Muscle layer of duodenum (tissue), 2 donors: ENCODE results near the gene LEMD3.

ENCODE experiments used
- H3K27ac ChIP-seq: one replicate; pipeline ENCODE4 v1.7.0; 2013; ENCODE audit warnings: mild to moderate bottlenecking, low read length
- H3K27me3 ChIP-seq: one replicate; pipeline ENCODE4 v1.7.0; 2013; ENCODE audit warnings: low read depth, mild to moderate bottlenecking, control low read depth, low read length
- H3K36me3 ChIP-seq, 2 donors: one replicate each; pipeline ENCODE4 v1.7.0; 2013; ENCODE audit warnings: low read length in 2 of 2, control low read depth in 1 of 2, mild to moderate bottlenecking in 1 of 2; ENCODE audit not compliant: insufficient read depth in 2 of 2, control insufficient read depth in 1 of 2
- H3K4me1 ChIP-seq, 2 donors: one replicate each; pipeline ENCODE4 v1.7.0; 2013; ENCODE audit warnings: low read length in 2 of 2, mild to moderate bottlenecking in 2 of 2, control low read depth in 1 of 2, moderate library complexity in 1 of 2; ENCODE audit not compliant: insufficient read depth in 2 of 2, control insufficient read depth in 1 of 2
- H3K4me3 ChIP-seq, 2 donors: one replicate each; pipeline ENCODE4 v1.7.0; 2013; ENCODE audit warnings: low read length in 2 of 2, low read depth in 1 of 2, mild to moderate bottlenecking in 1 of 2
- H3K9me3 ChIP-seq, 2 donors: one replicate each; pipeline ENCODE4 v1.7.0; 2013; ENCODE audit warnings: low read length in 2 of 2, control low read depth in 1 of 2, mild to moderate bottlenecking in 1 of 2; ENCODE audit not compliant: control insufficient read depth in 1 of 2
- donor health status: healthy.

LEMD3 gene

GRCh38 chr12:65170209-65170881 lies 962 bp downstream of the LEMD3 start:
- peak overlapping the region; percentile 92 for H3K27ac ChIP-seq
- peak overlapping the region; percentile 91 to 93 for H3K4me3 ChIP-seq
- peaks cover 21 to 33% of the 10 kb centered on the region in 2 donors for H3K4me1 ChIP-seq
- H3K36me3 ChIP-seq = peaks cover 0 to 3% of the 10 kb centered on the region in 2 donors
- no peaks in the 10 kb centered on the region for H3K27me3 ChIP-seq
- no peaks in the 10 kb centered on the region for H3K9me3 ChIP-seq

- H3K27me3 ChIP-seq = no peaks in the 10 kb centered on the region
- H3K27ac ChIP-seq = peak overlapping the region; percentile 92
- no peaks in the 10 kb centered on the region for H3K9me3 ChIP-seq
- H3K4me3 ChIP-seq = peak overlapping the region; percentile 91 to 93
- peaks cover 21 to 39% of the 10 kb centered on the region in 2 donors for H3K4me1 ChIP-seq
- peaks cover 0 to 3% of the 10 kb centered on the region in 2 donors for H3K36me3 ChIP-seq
These were observed 1.7 kb downstream of the LEMD3 start for GRCh38 chr12:65171073-65171472.

- peaks cover 21 to 43% of the 10 kb centered on the region in 2 donors for H3K4me1 ChIP-seq
- peak overlapping the region; percentile 91 to 93 for H3K4me3 ChIP-seq
- no peak overlapping the region for H3K27ac ChIP-seq
These were observed 2.5 kb downstream of the LEMD3 start for GRCh38 chr12:65171870-65172269.

GRCh38 chr12:65175385-65175784 lies 6.0 kb downstream of the LEMD3 start:
- Histone ChIP-seq H3K27me3 (no peaks in the 10 kb centered on the region), H3K4me1 (peaks cover 21 to 45% of the 10 kb centered on the region in 2 donors), H3K4me3 (no peak overlapping the region), H3K27ac (no peak overlapping the region), H3K9me3 (no peaks in the 10 kb centered on the region), H3K36me3 (peaks cover 0 to 3% of the 10 kb centered on the region in 2 donors)

More at GRCh38 chr12:65171870-65172269, 2.5 kb downstream of the LEMD3 start:
- H3K9me3 ChIP-seq = no peaks in the 10 kb centered on the region
- H3K36me3 ChIP-seq = peaks cover 0 to 3% of the 10 kb centered on the region in 2 donors
- no peaks in the 10 kb centered on the region for H3K27me3 ChIP-seq

GRCh38 chr12:65182012-65182739 lies 12.8 kb downstream of the LEMD3 start:
- no peaks in the 10 kb centered on the region for H3K27me3 ChIP-seq

GRCh38 chr12:65184176-65184857 lies 14.9 kb downstream of the LEMD3 start:
- Histone ChIP-seq H3K4me1 (peaks cover 6 to 31% of the 10 kb centered on the region in 2 donors), H3K27ac (no peak overlapping the region), H3K4me3 (no peak overlapping the region), H3K36me3 (no peaks in the 10 kb centered on the region), H3K27me3 (no peaks in the 10 kb centered on the region), H3K9me3 (no peaks in the 10 kb centered on the region)

More at GRCh38 chr12:65182012-65182739, 12.8 kb downstream of the LEMD3 start:
- no peaks in the 10 kb centered on the region for H3K9me3 ChIP-seq
- no peak overlapping the region for H3K27ac ChIP-seq
- no peaks in the 10 kb centered on the region for H3K36me3 ChIP-seq
- H3K4me1 ChIP-seq = peaks cover 0 to 9% of the 10 kb centered on the region in 2 donors
- no peak overlapping the region for H3K4me3 ChIP-seq

GRCh38 chr12:65184858-65185229 lies 15.5 kb downstream of the LEMD3 start:
- no peaks in the 10 kb centered on the region for H3K36me3 ChIP-seq
- no peak overlapping the region for H3K4me3 ChIP-seq
- H3K9me3 ChIP-seq = no peaks in the 10 kb centered on the region
- H3K27me3 ChIP-seq = no peaks in the 10 kb centered on the region
- peaks cover 6 to 34% of the 10 kb centered on the region in 2 donors for H3K4me1 ChIP-seq
- no peak overlapping the region for H3K27ac ChIP-seq

GRCh38 chr12:65187665-65188064 lies 18.3 kb downstream of the LEMD3 start:
- Histone ChIP-seq H3K27ac (no peak overlapping the region), H3K9me3 (no peaks in the 10 kb centered on the region), H3K4me1 (peaks cover 6 to 35% of the 10 kb centered on the region in 2 donors), H3K4me3 (no peak overlapping the region), H3K36me3 (no peaks in the 10 kb centered on the region), H3K27me3 (no peaks in the 10 kb centered on the region)

GRCh38 chr12:65188179-65188701 lies 18.9 kb downstream of the LEMD3 start:
- Histone ChIP-seq H3K9me3 (no peaks in the 10 kb centered on the region), H3K27me3 (no peaks in the 10 kb centered on the region), H3K27ac (no peak overlapping the region), H3K4me3 (no peak overlapping the region), H3K4me1 (peaks cover 6 to 40% of the 10 kb centered on the region in 2 donors), H3K36me3 (no peaks in the 10 kb centered on the region)

GRCh38 chr12:65189028-65189718 lies 19.8 kb downstream of the LEMD3 start:
- Histone ChIP-seq H3K4me1 (peaks cover 6 to 43% of the 10 kb centered on the region in 2 donors), H3K4me3 (no peak overlapping the region), H3K27ac (no peak overlapping the region), H3K36me3 (no peaks in the 10 kb centered on the region), H3K27me3 (no peaks in the 10 kb centered on the region), H3K9me3 (no peaks in the 10 kb centered on the region)
